HG03060 (cell line): Measurements from ENCODE around the gene LPP.
"Not testable (repeated sequence)": the region's sequence is repeated elsewhere in the genome, so short reads cannot be mapped to it uniquely, and the experiment has no call there.

ENCODE experiments used
- ATAC-seq: cut with Tn5 transposase; IDR thresholded peaks from one replicate; pipeline ENCODE4 v1.9.1; 2021; ENCODE audit warnings: low read depth, moderate number of reproducible peaks; ENCODE audit not compliant: unreplicated experiment

LPP gene

GRCh38 chr3:188154014-188154808 is at the start of gene LPP:
TSS of gene LPP (plus strand) at chr3:188154157. CDS start at chr3:188406121, 251,964 bp downstream.
- no peak for ATAC-seq

GRCh38 chr3:188106006-188106405 is 48.0 kb upstream of the LPP start:
- no peak for ATAC-seq

- no peak for ATAC-seq
Measured at GRCh38 chr3:188106454-188106853, 47.5 kb upstream of the LPP start.

GRCh38 chr3:188106887-188107830 is 46.8 kb upstream of the LPP start:
- ATAC-seq: no peak

GRCh38 chr3:188108703-188109412 is 45.1 kb upstream of the LPP start:
- ATAC-seq: no peak

GRCh38 chr3:188111002-188111584 is 42.9 kb upstream of the LPP start:
- ATAC-seq: no peak

GRCh38 chr3:188113756-188114155 is 40.2 kb upstream of the LPP start:
- ATAC-seq: no peak

- ATAC-seq: no peak
Measured at GRCh38 chr3:188119846-188120245, 34.1 kb upstream of the LPP start.

GRCh38 chr3:188122571-188123169 is 31.3 kb upstream of the LPP start:
- ATAC-seq: no peak

GRCh38 chr3:188123170-188123905 is 30.6 kb upstream of the LPP start:
- no peak for ATAC-seq

GRCh38 chr3:188124184-188124583 is 29.8 kb upstream of the LPP start:
- no peak for ATAC-seq

- no peak for ATAC-seq
Measured at GRCh38 chr3:188125076-188125475, 28.9 kb upstream of the LPP start.

- ATAC-seq: no peak
Measured at GRCh38 chr3:188126276-188126675, 27.7 kb upstream of the LPP start.

GRCh38 chr3:188126934-188127333 is 27.0 kb upstream of the LPP start:
- ATAC-seq: no peak

- no peak for ATAC-seq
Measured at GRCh38 chr3:188128905-188129304, 25.1 kb upstream of the LPP start.

- ATAC-seq: not testable (repeated sequence)
Measured at GRCh38 chr3:188131023-188131422, 22.9 kb upstream of the LPP start.

- no peak for ATAC-seq
Measured at GRCh38 chr3:188133219-188133618, 20.7 kb upstream of the LPP start.

- ATAC-seq: no peak
Measured at GRCh38 chr3:188133646-188134045, 20.3 kb upstream of the LPP start.

- no peak for ATAC-seq
Measured at GRCh38 chr3:188134079-188134478, 19.9 kb upstream of the LPP start.
